ENCODE measurements around the gene PRELID1.
"Not testable (repeated sequence)": the region's sequence is repeated elsewhere in the genome, so short reads cannot be mapped to it uniquely, and the experiment has no call there.

The PRELID1 gene

GRCh38 chr5:177336603-177337494 lies 33.2 kb downstream of the PRELID1 start:
- no peak for DNase-seq

GRCh38 chr5:177338251-177339106 lies 34.9 kb downstream of the PRELID1 start:
- no peak for DNase-seq

GRCh38 chr5:177339107-177339638 lies 35.6 kb downstream of the PRELID1 start:
- no peak for DNase-seq

- DNase-seq: not testable (repeated sequence)
Observed at GRCh38 chr5:177343000-177343399, 39.4 kb downstream of the PRELID1 start.

- DNase-seq: no peak
Observed at GRCh38 chr5:177343777-177344176, 40.2 kb downstream of the PRELID1 start.

GRCh38 chr5:177344891-177345290 lies 41.3 kb downstream of the PRELID1 start:
- DNase-seq: no peak

GRCh38 chr5:177346820-177347219 lies 43.2 kb downstream of the PRELID1 start:
- DNase-seq: no peak

GRCh38 chr5:177347699-177348098 lies 44.1 kb downstream of the PRELID1 start:
- no peak for DNase-seq

GRCh38 chr5:177349362-177349647 lies 45.7 kb downstream of the PRELID1 start:
- DNase-seq: no peak

GRCh38 chr5:177349762-177350161 lies 46.2 kb downstream of the PRELID1 start:
- DNase-seq: no peak

- no peak for DNase-seq
Observed at GRCh38 chr5:177350776-177351391, 47.3 kb downstream of the PRELID1 start.

GRCh38 chr5:177351392-177352329 lies 48.1 kb downstream of the PRELID1 start, which contains the start of gene LMAN2:
TSS of gene LMAN2 (minus strand) at chr5:177351668. CDS start at chr5:177351647, 21 bp downstream.
- DNase-seq: peak; percentile 95

- DNase-seq: no peak
Observed at GRCh38 chr5:177353093-177353492, 49.5 kb downstream of the PRELID1 start.

- DNase-seq: no peak
Observed at GRCh38 chr5:177354256-177354655, 50.7 kb downstream of the PRELID1 start.

GRCh38 chr5:177354711-177355110 lies 51.1 kb downstream of the PRELID1 start:
- DNase-seq: no peak

GRCh38 chr5:177355162-177355867 lies 51.7 kb downstream of the PRELID1 start:
- no peak for DNase-seq

GRCh38 chr5:177355868-177356168 lies 52.2 kb downstream of the PRELID1 start:
- DNase-seq: no peak

All from right forelimb (tissue), 1 donor.